Astrocyte (in vitro differentiated cells and primary cell): ENCODE measurements around the gene RUNX1. TPM values are rescaled to one million over a fixed set of nuclear protein-coding genes. Genes with fewer than 3 reads are reported as not detected.

Source experiments
- DNase-seq: peaks from one replicate; pipeline ENCODE4 v3.0.0-alpha.2; 2010; ENCODE audit warnings: low read depth
- FAIRE-seq: peaks from 2 replicates; lab custom pipeline; 2011; peaks lifted over from hg19 to GRCh38; lab: Jason Lieb, UNC
- H2AFZ ChIP-seq: 2 replicates; pipeline ENCODE4 v1.6.0; 2012; ENCODE audit warnings: low read depth, low read length, inconsistent platforms
- H3K27ac ChIP-seq: 2 replicates; pipeline ENCODE4 v1.5.1; 2011; ENCODE audit warnings: low read depth, low read length, inconsistent platforms
- H3K27me3 ChIP-seq: 2 replicates; pipeline ENCODE4 v1.6.0; 2011; ENCODE audit warnings: low read length, inconsistent platforms; ENCODE audit not compliant: insufficient read depth
- H3K36me3 ChIP-seq: 2 replicates; pipeline ENCODE4 v1.5.1; 2011; ENCODE audit warnings: low read length, inconsistent platforms; ENCODE audit not compliant: insufficient read depth
- H3K4me1 ChIP-seq: 2 replicates; pipeline ENCODE4 v1.5.1; 2011; ENCODE audit warnings: low read length, inconsistent platforms; ENCODE audit not compliant: insufficient read depth
- H3K4me2 ChIP-seq: 2 replicates; pipeline ENCODE4 v1.6.0; 2012; ENCODE audit warnings: low read length, inconsistent platforms
- H3K4me3 ChIP-seq: 2 replicates; pipeline ENCODE4 v1.5.1; 2011; ENCODE audit warnings: low read depth, mild to moderate bottlenecking, low read length, inconsistent platforms; ENCODE audit not compliant: insufficient read depth
- H3K79me2 ChIP-seq: 2 replicates; pipeline ENCODE4 v1.6.0; 2012; ENCODE audit warnings: mild to moderate bottlenecking, low read length, inconsistent platforms; ENCODE audit not compliant: insufficient read depth
- H3K9ac ChIP-seq: 2 replicates; pipeline ENCODE4 v1.6.0; 2012; ENCODE audit warnings: mild to moderate bottlenecking, low read length, inconsistent platforms
- H3K9me3 ChIP-seq: 2 replicates; pipeline ENCODE4 v1.5.1; 2012; ENCODE audit warnings: low read depth, mild to moderate bottlenecking, low read length, inconsistent platforms; ENCODE audit not compliant: insufficient read depth
- H4K20me1 ChIP-seq: 2 replicates; pipeline ENCODE4 v1.6.0; 2012; ENCODE audit warnings: low read length, inconsistent platforms; ENCODE audit not compliant: insufficient read depth
- H3K27ac Mint-ChIP-seq: one replicate; pipeline ENCODE4 v1.8.0; 2021; ENCODE audit warnings: mild to moderate bottlenecking, mixed read lengths; ENCODE audit not compliant: unreplicated experiment
- H3K27me3 Mint-ChIP-seq: one replicate; pipeline ENCODE4 v1.8.0; 2021; ENCODE audit warnings: low read depth, mixed read lengths; ENCODE audit not compliant: unreplicated experiment
- H3K36me3 Mint-ChIP-seq: one replicate; pipeline ENCODE4 v1.8.0; 2021; ENCODE audit warnings: low read depth, mixed read lengths; ENCODE audit not compliant: unreplicated experiment
- H3K4me1 Mint-ChIP-seq: one replicate; pipeline ENCODE4 v1.8.0; 2021; ENCODE audit warnings: low read depth, mixed read lengths; ENCODE audit not compliant: unreplicated experiment
- H3K4me3 Mint-ChIP-seq: one replicate; pipeline ENCODE4 v1.8.0; 2021; ENCODE audit warnings: mild to moderate bottlenecking, moderate library complexity, mixed read lengths; ENCODE audit not compliant: unreplicated experiment
- H3K9me3 Mint-ChIP-seq: one replicate; pipeline ENCODE4 v1.8.0; 2021; ENCODE audit warnings: mild to moderate bottlenecking, mixed read lengths; ENCODE audit not compliant: unreplicated experiment
- CTCF ChIP-seq: IDR thresholded peaks from 2 replicates; pipeline ENCODE4 v1.5.1; 2011; ENCODE audit warnings: low read depth, mild to moderate bottlenecking, inconsistent platforms, low read length, moderate library complexity; ENCODE audit not compliant: insufficient read depth
- EZH2 ChIP-seq: IDR thresholded peaks from 2 replicates; pipeline ENCODE4 v1.6.1; 2012; ENCODE audit warnings: mild to moderate bottlenecking, low read length, inconsistent platforms; ENCODE audit not compliant: insufficient read depth
- total RNA-seq: library from RNA; stranded (reverse); gene quantifications from 2 replicates; pipeline ENCODE4 v1.2.1, GENCODE V29; 2021

The RUNX1 gene
- total RNA-seq, 1 donor from 2014 or later = 84.6 TPM

- Histone ChIP-seq H3K27ac (no peak overlapping the region), H4K20me1 (peaks cover 8% of the 10 kb centered on the region), H3K4me3 (no peak overlapping the region), H3K36me3 (no peaks in the 10 kb centered on the region), H3K4me1 (no peaks in the 10 kb centered on the region), H3K9me3 (no peaks in the 10 kb centered on the region), H3K9ac (no peak overlapping the region), H3K27me3 (no peaks in the 10 kb centered on the region), H2AFZ (no peak overlapping the region), H3K4me2 (no peak overlapping the region), H3K79me2 (peaks cover 55% of the 10 kb centered on the region)
- Mint-ChIP-seq H3K9me3 (peaks cover 3% of the 10 kb centered on the region), H3K36me3 (peaks cover 17% of the 10 kb centered on the region), H3K4me3 (no peak overlapping the region), H3K27ac (no peak overlapping the region), H3K27me3 (no peaks in the 10 kb centered on the region), H3K4me1 (peaks cover 2% of the 10 kb centered on the region)
- TF ChIP-seq EZH2 = no peak
- no peak for TF ChIP-seq CTCF
- DNase-seq (no peak), FAIRE-seq (no peak)
Measured at GRCh38 chr21:35034203-35034926, 14.7 kb downstream of the RUNX1 start.

GRCh38 chr21:35032474-35033263 lies 16.4 kb downstream of the RUNX1 start:
- H3K4me1 Mint-ChIP-seq = peaks cover 5% of the 10 kb centered on the region
- no peak overlapping the region for H3K4me2 ChIP-seq
- H3K4me3 Mint-ChIP-seq = no peak overlapping the region
- H3K9me3 ChIP-seq = no peaks in the 10 kb centered on the region
- no peak for FAIRE-seq
- H3K27ac ChIP-seq = no peak overlapping the region
- no peak overlapping the region for H2AFZ ChIP-seq
- no peaks in the 10 kb centered on the region for H3K4me1 ChIP-seq
- peaks cover 19% of the 10 kb centered on the region for H4K20me1 ChIP-seq
- H3K79me2 ChIP-seq = peaks cover 62% of the 10 kb centered on the region
- no peak overlapping the region for H3K4me3 ChIP-seq
- no peak for DNase-seq
- no peaks in the 10 kb centered on the region for H3K36me3 ChIP-seq
- peaks cover 3% of the 10 kb centered on the region for H3K9me3 Mint-ChIP-seq
- no peak overlapping the region for H3K9ac ChIP-seq
- TF ChIP-seq CTCF = no peak
- no peak for TF ChIP-seq EZH2
- H3K27ac Mint-ChIP-seq = no peak overlapping the region
- no peaks in the 10 kb centered on the region for H3K27me3 Mint-ChIP-seq
- H3K27me3 ChIP-seq = no peaks in the 10 kb centered on the region
- H3K36me3 Mint-ChIP-seq = peaks cover 21% of the 10 kb centered on the region
